IPS-NIHi7 (cell line): ENCODE data around the gene GRM1.

ENCODE experiments used
- DNase-seq: peaks from one replicate; pipeline ENCODE4 v3.0.0; 2012; ENCODE audit warnings: mixed read lengths; ENCODE audit errors: extremely low spot score

GRM1 gene

DNA sequence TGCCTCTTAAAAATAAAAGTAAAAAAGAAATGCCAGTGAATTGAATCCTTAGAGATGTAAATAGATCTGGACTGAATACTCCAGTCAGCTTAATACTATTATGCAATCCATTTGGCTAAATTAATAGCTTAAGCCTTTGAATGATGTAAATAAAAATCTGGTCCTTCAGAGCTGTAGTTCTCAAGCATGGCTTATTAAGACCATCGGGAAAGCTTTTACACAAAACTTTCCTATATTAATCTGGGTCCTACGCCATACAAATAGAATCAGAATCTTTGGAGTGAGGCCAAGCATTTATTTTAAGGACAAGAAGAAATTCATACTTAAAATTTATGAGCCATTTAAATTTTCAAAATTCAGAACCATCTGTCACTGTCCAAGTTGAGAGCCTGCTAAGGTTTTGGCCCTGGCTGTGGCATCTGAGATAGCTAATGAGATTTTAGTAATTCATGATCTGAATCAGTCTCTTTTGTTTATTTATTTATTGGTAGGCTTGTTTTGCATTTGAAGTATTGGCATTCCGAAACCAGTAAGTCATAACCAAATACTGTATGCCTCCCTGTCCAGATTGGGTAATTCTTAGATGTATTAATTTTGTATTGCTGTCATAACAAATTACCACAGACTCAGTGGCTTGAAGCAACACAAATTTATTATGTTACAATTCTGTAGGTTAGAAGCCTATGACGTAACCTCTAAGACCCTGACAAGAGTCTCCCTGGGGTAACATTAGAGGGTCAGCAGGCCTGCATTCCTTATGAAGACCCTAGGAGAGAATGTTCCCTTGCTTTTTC, 286.7 kb downstream of the GRM1 start:
- no peak for DNase-seq

DNA sequence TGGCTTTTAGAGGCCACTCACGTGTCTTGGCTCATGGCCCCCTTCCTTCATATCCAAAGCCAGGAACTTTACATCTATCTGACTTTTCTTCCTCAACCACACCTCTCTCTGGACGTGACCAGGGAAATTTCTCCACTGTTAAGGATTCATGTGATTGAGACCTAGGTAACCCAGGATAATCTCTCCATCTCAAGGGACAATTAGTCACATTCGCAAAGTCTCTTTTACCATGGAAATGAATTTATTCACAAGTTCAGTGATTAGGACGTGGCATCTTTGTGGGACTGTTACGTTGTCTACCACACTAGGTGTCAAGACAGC, 287.3 kb downstream of the GRM1 start:
- no peak for DNase-seq

GRCh38 chr6:146331013-146331412, 302.2 kb downstream of the GRM1 start:
- DNase-seq = no peak

DNA sequence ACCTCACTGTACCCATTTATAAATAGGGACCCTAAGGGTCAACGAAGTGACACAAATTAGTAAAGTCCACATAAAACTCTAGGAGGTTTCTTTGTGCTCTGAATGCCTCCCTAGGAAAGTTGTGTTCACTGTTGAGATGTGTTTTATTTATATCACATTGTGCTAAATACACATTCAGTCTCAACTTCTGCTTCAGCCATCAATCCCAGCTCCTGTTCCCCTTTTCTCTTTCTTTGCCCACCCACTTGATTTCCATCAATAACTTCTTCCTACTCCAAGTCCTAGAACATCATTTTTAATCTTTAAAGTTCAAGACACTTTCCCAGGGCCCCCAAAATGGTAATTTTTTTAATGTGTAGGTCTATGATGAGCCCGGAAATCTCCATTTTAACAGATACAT, 306.5 kb downstream of the GRM1 start:
- no peak for DNase-seq

DNA sequence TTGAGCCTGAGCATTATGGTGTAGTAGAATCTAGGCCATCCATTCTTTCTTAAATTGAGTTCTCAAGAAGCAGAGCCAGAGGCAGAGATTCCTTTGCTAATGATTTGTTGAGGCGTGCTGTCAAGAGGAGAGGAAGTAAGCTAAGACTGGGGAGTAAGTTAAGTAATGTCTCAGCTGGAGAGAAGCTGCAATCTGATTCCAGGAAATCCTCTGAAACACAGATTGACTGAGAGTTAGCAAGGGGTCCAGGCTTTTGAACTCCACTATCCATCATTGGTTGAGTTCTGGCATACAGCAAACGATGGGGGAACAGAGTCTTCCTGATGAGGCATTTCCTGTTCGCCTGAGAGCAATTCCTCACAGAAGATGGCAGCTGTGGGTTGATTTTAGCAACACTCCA, 307.3 kb downstream of the GRM1 start:
- no peak for DNase-seq

- no peak for DNase-seq
These were observed 308.5 kb downstream of the GRM1 start for GRCh38 chr6:146337376-146337775.

DNA sequence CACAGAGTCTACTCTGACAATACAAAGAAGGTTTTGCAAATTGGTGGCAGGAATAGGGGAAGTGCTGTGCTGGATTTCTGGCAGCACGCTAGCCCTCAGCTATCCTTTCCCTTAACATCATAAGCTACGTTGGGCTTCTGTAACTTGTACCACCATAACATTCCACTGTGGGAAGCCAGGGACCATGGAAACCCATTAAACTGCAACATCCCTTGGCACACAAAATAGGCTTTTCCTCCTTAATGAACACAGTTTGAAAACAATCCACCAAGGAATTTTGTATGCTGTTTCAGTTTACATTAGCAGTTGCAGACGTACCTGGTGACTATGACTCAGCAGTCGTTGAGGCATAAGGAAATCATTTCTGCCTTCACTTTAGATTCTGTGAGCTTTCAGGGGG, 310.9 kb downstream of the GRM1 start:
- DNase-seq = no peak

- DNase-seq = no peak
These were observed 312.8 kb downstream of the GRM1 start for GRCh38 chr6:146341493-146342230.

GRCh38 chr6:146345598-146345997, 316.7 kb downstream of the GRM1 start:
- no peak for DNase-seq

- no peak for DNase-seq
These were observed 318.2 kb downstream of the GRM1 start for GRCh38 chr6:146347090-146347489.

GRCh38 chr6:146347690-146348089, 318.8 kb downstream of the GRM1 start:
- no peak for DNase-seq

DNA sequence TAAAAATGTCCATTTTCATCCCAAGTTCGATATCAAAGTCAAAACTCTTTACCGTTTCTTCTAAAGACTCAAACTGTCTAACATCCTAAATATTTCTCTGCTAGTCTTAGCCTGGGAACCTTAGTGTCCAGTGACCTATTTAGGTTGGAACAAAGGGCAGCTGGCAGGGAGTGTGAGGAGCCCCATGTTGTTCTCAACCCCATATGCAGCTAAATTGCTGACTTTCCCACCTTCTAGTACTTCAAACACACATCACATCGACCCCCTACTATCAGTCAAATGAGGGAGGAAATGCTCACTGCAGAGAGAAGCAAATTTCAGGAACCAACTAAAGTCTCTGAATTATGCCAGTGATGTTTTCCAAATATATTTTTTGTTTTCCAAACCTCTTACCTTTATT, 322.2 kb downstream of the GRM1 start:
- DNase-seq = no peak

DNA sequence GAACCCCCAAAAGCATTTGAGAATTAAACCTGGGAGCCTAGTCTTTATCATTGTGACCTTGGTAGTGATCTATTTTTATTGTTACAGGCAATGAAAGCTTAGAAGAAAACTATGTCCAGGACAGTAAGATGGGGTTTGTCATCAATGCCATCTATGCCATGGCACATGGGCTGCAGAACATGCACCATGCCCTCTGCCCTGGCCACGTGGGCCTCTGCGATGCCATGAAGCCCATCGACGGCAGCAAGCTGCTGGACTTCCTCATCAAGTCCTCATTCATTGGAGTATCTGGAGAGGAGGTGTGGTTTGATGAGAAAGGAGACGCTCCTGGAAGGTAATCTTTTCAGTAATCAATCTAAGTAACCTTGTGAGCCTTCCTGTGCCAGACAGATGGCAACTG, 323.3 kb downstream of the GRM1 start:
- no peak for DNase-seq

DNA sequence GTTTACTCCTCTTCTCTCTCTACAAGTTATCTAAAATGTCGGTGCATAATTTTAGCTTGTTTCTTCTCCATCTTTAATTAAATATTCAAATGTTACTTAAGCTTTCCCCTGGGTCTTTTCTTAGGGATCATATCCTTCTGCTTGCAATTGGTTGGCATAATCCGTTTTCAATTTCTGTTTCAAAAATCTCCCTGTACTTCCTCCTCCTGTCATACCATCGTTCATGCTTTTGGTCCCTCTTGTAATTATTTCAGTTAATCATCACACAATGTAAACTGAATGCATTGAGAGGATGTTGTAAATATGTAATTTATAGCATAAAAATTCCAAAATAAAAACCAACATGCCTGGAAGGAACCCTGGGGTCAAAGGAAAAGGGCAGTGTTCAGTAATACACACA, 325.6 kb downstream of the GRM1 start:
- no peak for DNase-seq

DNA sequence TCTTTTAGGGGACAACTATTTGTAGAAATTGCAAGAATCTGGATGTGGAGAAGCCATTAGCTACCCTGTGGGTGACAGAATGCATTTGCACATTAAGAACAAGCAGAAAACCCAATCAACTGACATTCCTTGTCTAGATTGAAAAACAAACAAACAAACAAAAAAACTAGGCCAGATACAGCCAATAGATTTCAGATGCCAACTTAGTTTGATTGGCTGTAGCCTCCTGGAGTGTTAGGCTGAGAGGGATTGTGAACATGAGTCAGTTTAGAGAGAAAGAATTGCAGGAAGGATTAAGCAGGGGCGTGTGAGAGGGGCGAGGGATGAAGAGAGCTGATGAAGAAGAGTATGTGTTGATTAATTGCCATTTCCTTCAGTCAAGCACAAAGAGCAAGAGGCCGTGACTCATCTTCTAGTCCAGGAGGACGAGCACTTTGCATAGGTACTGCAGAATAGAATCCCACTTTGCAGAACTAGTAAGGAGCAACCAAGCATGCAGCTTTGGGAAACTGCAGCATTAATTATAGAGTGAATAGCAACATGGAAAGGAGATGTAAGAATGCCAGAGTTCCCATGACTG, 326.7 kb downstream of the GRM1 start:
- no peak for DNase-seq

GRCh38 chr6:146357578-146358430, 328.9 kb downstream of the GRM1 start:
- DNase-seq = no peak

DNA sequence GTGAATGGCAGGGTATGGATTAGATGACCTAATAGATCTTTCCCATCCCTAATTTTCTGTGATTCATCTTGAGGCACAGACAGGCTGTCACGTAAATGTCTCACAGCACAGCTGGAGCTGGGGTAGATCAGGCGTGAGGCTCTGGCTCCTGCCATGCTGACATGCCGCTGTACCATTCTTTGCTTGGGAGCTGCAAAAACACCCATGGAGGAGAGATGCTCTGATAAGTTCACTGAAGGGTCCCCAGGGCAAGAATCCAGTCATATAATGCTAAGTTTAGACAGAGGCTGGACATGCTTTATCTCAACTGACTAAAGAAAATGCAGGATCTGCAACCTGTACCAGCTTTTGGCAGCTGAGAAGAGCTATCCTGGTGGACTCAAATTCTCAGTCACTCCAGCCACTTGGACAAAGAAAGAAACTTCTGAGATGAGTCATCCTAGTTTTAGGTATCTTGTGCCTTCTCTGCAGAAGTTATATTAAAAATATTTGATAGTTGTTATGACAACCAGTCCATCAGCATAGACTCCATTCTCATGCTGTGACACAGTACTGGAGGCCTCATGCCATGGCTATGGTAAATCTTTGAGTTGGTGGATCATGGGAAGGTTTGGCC, 329.7 kb downstream of the GRM1 start:
- no peak for DNase-seq

GRCh38 chr6:146359131-146359530, 330.3 kb downstream of the GRM1 start:
- DNase-seq = no peak

DNA sequence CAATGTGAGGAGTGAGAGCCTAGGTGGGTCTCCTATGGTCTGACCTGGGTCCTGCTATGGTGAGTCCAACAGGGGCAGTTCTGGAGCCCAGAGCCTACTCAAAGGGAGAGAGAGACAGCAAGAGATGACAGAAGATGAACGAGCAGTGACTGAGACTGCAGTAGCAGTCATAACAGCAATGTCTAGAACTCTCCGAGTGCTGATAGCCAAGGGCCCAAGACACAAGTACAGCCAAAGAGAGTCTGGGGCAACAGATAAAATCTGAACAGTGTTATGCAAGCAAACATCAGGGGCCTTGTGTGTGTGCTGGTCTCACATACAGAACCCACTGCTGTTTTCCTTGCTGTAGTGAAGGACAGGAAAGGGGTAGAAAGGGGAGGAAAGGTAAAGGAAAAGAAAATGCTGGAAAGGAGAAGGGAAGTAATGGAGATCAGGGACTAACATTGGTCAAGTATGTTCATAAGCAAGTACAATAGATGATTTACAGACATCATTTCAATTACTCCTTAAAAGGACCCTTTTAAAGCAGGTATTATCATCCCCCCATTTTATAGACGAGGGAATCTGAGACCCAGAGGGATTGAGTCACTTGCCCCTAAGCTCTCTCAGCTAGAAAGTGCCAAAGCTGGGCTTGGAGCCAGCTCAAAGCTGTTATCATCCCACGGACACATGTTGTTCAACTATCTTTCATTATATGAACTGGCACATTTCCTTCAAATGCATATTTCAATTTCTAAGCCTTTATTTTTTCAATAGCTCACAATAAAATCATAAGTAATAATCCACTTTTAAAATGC, 332.5 kb downstream of the GRM1 start:
- no peak for DNase-seq

DNA sequence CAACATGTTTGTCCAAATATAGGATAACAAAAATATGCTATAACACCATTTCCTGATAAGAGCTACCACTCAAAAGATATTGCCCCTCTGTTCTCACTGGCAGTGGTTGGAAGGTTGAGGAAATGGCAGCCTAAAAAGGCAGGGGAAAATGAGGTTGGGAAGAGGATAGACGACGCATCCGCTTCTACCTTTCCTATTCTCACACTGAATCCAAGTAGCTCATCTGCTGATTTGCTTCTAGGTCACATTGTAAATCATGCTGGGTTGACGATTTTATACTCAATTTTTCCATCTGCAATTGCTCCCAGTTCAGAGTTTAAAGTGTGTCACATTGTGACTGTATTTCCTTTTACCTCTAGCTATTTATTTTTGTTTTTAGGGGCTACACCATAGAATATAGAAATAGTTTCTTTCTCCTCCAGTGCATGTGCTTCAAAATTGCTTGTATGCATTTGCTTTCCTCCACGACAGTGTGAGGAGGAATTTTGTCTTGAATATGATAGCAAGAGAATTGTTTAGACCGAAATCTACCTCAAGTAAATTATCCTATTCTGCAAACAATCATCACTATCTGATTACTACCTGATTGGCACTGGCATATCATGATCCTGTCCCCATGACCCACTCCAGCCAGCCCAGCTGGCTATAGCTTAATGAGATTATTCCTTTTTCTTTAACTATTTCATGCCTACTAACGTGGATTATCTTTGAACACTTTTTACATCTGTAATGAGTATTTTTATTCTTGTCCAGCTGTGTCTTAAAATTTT, 335.2 kb downstream of the GRM1 start:
- no peak for DNase-seq
